ENCODE measurements around the gene SLC37A4. TPM values are rescaled to one million over a fixed set of nuclear protein-coding genes. Genes with fewer than 3 reads are reported as not detected.

Gene SLC37A4
- total RNA-seq, 2 experiments from 2014 or later = 5.2 to 6.6 TPM

DNA sequence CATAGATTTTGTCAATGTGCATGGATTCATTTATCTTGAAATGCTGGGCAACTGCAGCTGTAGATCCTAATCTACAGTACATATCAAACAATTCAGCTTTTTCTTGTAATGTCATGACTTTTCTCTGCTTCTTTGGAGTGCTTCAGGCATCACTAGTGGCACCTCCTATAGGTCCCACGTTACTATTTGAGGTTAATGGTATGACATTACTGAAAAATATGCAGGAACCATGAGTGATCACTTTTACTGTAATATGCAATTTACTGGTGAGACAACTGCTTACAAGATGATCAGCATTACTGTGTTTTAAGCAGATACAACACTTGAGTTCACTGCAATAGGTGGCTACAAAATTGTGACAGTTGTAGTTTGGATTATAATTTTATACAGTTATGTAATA, 29.8 kb downstream of the SLC37A4 start:
- no peaks in the 10 kb centered on the region for H3K27me3 ChIP-seq (ENCODE audit: control insufficient read depth in 1 of 2, insufficient read depth in 2 of 2, low read length in 2 of 2)
- Mint-ChIP-seq H3K27ac (no peak overlapping the region), H3K36me3 (ENCODE audit: low read depth) (peaks cover 82% of the 10 kb centered on the region), H3K27me3 (no peaks in the 10 kb centered on the region), H3K4me1 (ENCODE audit: low read depth) (peaks cover 48% of the 10 kb centered on the region), H3K9me3 (no peaks in the 10 kb centered on the region), H3K4me3 (peak overlapping the region; percentile 74)
- POLR2A ChIA-PET = interaction anchor here (5.9 kb wide), 1 partner anchor 17 kb away, joined by 74 read pairs; the partner anchor contains the start of genes RPS25 and TRAPPC4
- TF ChIP-seq, protein P1, sequence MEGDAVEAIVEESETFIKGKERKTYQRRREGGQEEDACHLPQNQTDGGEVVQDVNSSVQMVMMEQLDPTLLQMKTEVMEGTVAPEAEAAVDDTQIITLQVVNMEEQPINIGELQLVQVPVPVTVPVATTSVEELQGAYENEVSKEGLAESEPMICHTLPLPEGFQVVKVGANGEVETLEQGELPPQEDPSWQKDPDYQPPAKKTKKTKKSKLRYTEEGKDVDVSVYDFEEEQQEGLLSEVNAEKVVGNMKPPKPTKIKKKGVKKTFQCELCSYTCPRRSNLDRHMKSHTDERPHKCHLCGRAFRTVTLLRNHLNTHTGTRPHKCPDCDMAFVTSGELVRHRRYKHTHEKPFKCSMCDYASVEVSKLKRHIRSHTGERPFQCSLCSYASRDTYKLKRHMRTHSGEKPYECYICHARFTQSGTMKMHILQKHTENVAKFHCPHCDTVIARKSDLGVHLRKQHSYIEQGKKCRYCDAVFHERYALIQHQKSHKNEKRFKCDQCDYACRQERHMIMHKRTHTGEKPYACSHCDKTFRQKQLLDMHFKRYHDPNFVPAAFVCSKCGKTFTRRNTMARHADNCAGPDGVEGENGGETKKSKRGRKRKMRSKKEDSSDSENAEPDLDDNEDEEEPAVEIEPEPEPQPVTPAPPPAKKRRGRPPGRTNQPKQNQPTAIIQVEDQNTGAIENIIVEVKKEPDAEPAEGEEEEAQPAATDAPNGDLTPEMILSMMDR (IDR thresholded peaks at IDR 0.05) = no peak
- no peak for DNase-seq
- peaks cover 31% of the 10 kb centered on the region for H3K4me1 ChIP-seq (ENCODE audit: insufficient read depth, low read length)
- CTCF ChIA-PET = no interaction called here
- H3K36me3 ChIP-seq (ENCODE audit: insufficient read depth, low read length) = peaks cover 50% of the 10 kb centered on the region
- ATAC-seq (ENCODE audit: poor library complexity) = no peak
- no peaks in the 10 kb centered on the region for H3K9me3 ChIP-seq (ENCODE audit: control insufficient read depth in 1 of 2, insufficient read depth in 1 of 2, low read length in 2 of 2)
- no peak overlapping the region for H3K27ac ChIP-seq (ENCODE audit: low read depth in 1 of 2, low read length in 2 of 2)
- intact Hi-C loops (cut with DNase I, micrococcal nuclease) = no loop called here
- no peak overlapping the region for H3K4me3 ChIP-seq (ENCODE audit: low read length)

DNA sequence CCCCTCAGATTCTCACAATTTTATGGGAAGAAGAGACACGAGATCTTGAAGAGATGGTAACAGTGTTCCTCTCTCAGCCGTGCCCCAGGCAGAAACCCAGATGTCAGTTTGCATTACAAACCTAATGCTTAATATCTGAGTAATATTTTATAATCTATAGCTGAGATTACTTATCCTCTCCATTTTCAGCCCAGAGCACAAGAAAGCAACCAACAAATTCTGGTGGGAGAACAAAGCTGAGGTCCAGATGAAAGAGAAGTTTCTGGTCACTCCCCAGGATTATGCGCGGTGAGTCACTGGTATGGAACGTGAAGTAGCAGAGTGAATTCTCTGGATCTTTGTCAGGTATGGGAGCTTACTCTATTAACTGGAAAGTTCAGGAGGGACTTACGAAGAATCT, 31.9 kb downstream of the SLC37A4 start:
- TF ChIP-seq, protein P1 (IDR thresholded peaks at IDR 0.05) = no peak
- DNase-seq = no peak
- Mint-ChIP-seq H3K27me3 (no peaks in the 10 kb centered on the region), H3K4me1 (ENCODE audit: low read depth) (peaks cover 46% of the 10 kb centered on the region), H3K27ac (peak overlapping the region; percentile 90), H3K9me3 (no peaks in the 10 kb centered on the region), H3K4me3 (peak overlapping the region; percentile 98), H3K36me3 (ENCODE audit: low read depth) (peaks cover 64% of the 10 kb centered on the region)
- Histone ChIP-seq H3K27me3 (ENCODE audit: control insufficient read depth in 1 of 2, insufficient read depth in 2 of 2, low read length in 2 of 2) (no peaks in the 10 kb centered on the region), H3K36me3 (ENCODE audit: insufficient read depth, low read length) (peaks cover 33% of the 10 kb centered on the region), H3K9me3 (ENCODE audit: control insufficient read depth in 1 of 2, insufficient read depth in 1 of 2, low read length in 2 of 2) (no peaks in the 10 kb centered on the region), H3K27ac (ENCODE audit: low read depth in 1 of 2, low read length in 2 of 2) (peak overlapping the region; percentile 74 to 78), H3K4me1 (ENCODE audit: insufficient read depth, low read length) (peaks cover 31% of the 10 kb centered on the region), H3K4me3 (ENCODE audit: low read length) (peak overlapping the region; percentile 74)
- no peak for ATAC-seq (ENCODE audit: poor library complexity)
- intact Hi-C loops (cut with DNase I, micrococcal nuclease) = loop anchor here (1.0 to 5.0 kb wide), 3 partner anchors 19 to 67 kb away; partner anchors contain the start of genes RPS25 (in 2 of the 2), TRAPPC4 (in 2 of the 2) and SLC37A4 (in 1 of the 2)
- ChIA-PET POLR2A (interaction anchor here (0.5 to 5.9 kb wide), 4 partner anchors 19 to 236 kb away, joined by 3 to 74 read pairs (median 8); partner anchors contain the start of genes RPS25, TRAPPC4 and VPS11), CTCF (no interaction called here)

DNA sequence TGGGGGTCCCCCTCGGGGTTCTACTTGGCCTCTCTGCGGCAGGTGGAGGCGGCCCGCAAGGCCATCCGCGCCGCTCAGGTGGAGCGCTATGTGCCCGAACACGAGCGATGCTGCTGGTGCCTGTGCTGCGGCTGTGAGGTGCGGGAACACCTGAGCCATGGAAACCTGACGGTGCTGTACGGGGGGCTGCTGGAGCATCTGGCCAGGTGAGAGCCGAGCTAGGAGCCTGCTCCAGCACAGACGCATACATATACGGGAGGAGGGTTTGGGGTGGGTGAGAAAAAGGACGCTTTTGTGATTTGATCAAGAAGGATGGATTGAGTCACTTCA, 32.3 kb downstream of the SLC37A4 start:
- Mint-ChIP-seq H3K36me3 (ENCODE audit: low read depth) (peaks cover 59% of the 10 kb centered on the region), H3K4me1 (ENCODE audit: low read depth) (peaks cover 46% of the 10 kb centered on the region), H3K4me3 (peak overlapping the region; percentile 98), H3K9me3 (no peaks in the 10 kb centered on the region), H3K27ac (peak overlapping the region; percentile 90), H3K27me3 (no peaks in the 10 kb centered on the region)
- Histone ChIP-seq H3K27ac (ENCODE audit: low read depth in 1 of 2, low read length in 2 of 2) (peak overlapping the region; percentile 74 to 78), H3K36me3 (ENCODE audit: insufficient read depth, low read length) (peaks cover 31% of the 10 kb centered on the region), H3K4me1 (ENCODE audit: insufficient read depth, low read length) (peaks cover 31% of the 10 kb centered on the region), H3K4me3 (ENCODE audit: low read length) (peak overlapping the region; percentile 74), H3K27me3 (ENCODE audit: control insufficient read depth in 1 of 2, insufficient read depth in 2 of 2, low read length in 2 of 2) (no peaks in the 10 kb centered on the region), H3K9me3 (ENCODE audit: control insufficient read depth in 1 of 2, insufficient read depth in 1 of 2, low read length in 2 of 2) (no peaks in the 10 kb centered on the region)
- DNase-seq (peak in 2 of 14 experiments; percentile 7 to 11), ATAC-seq (ENCODE audit: poor library complexity) (peak; percentile 16)
- ChIA-PET CTCF (interaction anchor here (0.9 to 1.3 kb wide), 4 partner anchors 17 to 338 kb away, joined by 3 to 4 read pairs (median 3); partner anchors contain the start of gene SLC37A4), POLR2A (interaction anchor here (0.5 to 5.9 kb wide), 16 partner anchors 12 to 543 kb away, joined by 3 to 74 read pairs (median 4); partner anchors contain the start of genes BCL9L, RPS25, SLC37A4 and TRAPPC4)
- TF ChIP-seq, protein P1 (IDR thresholded peaks at IDR 0.05) = no peak
- intact Hi-C loops (cut with DNase I, micrococcal nuclease) = loop anchor here (1.0 to 5.0 kb wide), 3 partner anchors 20 to 66 kb away; partner anchors contain the start of genes RPS25 (in 2 of the 2), TRAPPC4 (in 2 of the 2) and SLC37A4 (in 1 of the 2)
